IMR-90 (cell line): ENCODE data around the gene GARIN5A. TPM values are rescaled to one million over a fixed set of nuclear protein-coding genes. Genes with fewer than 3 reads are reported as not detected.

Source experiments
- ATAC-seq: fragments of 200-7000 bp; cut with Tn5 transposase; 2 replicates; pipeline ENCODE4 v1.9.1; 2020; ENCODE audit warnings: low read depth, mild to moderate bottlenecking, moderate library complexity
- BruUV-seq: library from RNA; stranded (reverse); fragments of 400-500 nt; replicated peaks from 2 replicates; lab custom pipeline; 2021; lab: Mats Ljungman, UMichigan
- CTCF ChIA-PET: fragments of 300-600 bp; formaldehyde crosslinking; extraction: SDS; loops from one replicate; lab custom pipeline; 2021; ENCODE audit warnings: antibody characterized with exemption; lab: Yijun Ruan, JAX
- POLR2A ChIA-PET: fragments of 300-600 bp; sonication (Branson Sonifier 250); formaldehyde crosslinking; loops from one replicate; lab custom pipeline; 2022; ENCODE audit warnings: antibody characterized with exemption; ENCODE audit not compliant: unreplicated experiment; lab: Charles Lee
- DNase-seq: peaks from one replicate; pipeline ENCODE4 v3.0.0; 2013
- H2AFZ ChIP-seq: replicated peaks from 2 replicates; pipeline ENCODE3; 2013; ENCODE audit warnings: low read length, mild to moderate bottlenecking; ENCODE audit not compliant: poor library complexity
- H2AK5ac ChIP-seq: 2 replicates; pipeline ENCODE4 v1.6.1; 2013; ENCODE audit warnings: low read depth, low read length, inconsistent platforms
- H2AK9ac ChIP-seq: replicated peaks from 2 replicates; pipeline ENCODE3; 2013; ENCODE audit warnings: mild to moderate bottlenecking, low read depth, low read length, moderate library complexity; ENCODE audit not compliant: poor library complexity
- H2BK120ac ChIP-seq: 2 replicates; pipeline ENCODE4 v1.6.1; 2013; ENCODE audit warnings: low read depth, low read length, inconsistent platforms
- H2BK15ac ChIP-seq: 3 replicates; pipeline ENCODE4 v1.6.1; 2013; ENCODE audit warnings: low read depth, low read length, inconsistent platforms
- H2BK20ac ChIP-seq: 2 replicates; pipeline ENCODE4 v1.6.1; 2013; ENCODE audit warnings: low read depth, mild to moderate bottlenecking, inconsistent platforms, low read length, moderate library complexity
- H2BK5ac ChIP-seq: 2 replicates; pipeline ENCODE4 v1.6.1; 2013; ENCODE audit warnings: mild to moderate bottlenecking, low read depth, low read length, inconsistent platforms; ENCODE audit not compliant: poor library complexity, severe bottlenecking
- H3K14ac ChIP-seq: replicated peaks from 2 replicates; pipeline ENCODE4 v1.6.1; 2013; ENCODE audit warnings: low read depth, low read length, inconsistent platforms
- H3K18ac ChIP-seq: 2 replicates; pipeline ENCODE4 v1.6.1; 2013; ENCODE audit warnings: low read depth, low read length, control low read depth
- H3K23ac ChIP-seq: 2 replicates; pipeline ENCODE4 v1.6.1; 2013; ENCODE audit warnings: low read depth, low read length, inconsistent platforms
- H3K27ac ChIP-seq: 2 replicates; pipeline ENCODE4 v1.5.1; 2013; ENCODE audit warnings: mild to moderate bottlenecking, control low read depth, low read length; ENCODE audit not compliant: insufficient read depth
- H3K27me3 ChIP-seq: 2 replicates; pipeline ENCODE4 v1.6.1; 2013; ENCODE audit warnings: low read length; ENCODE audit not compliant: control insufficient read depth, insufficient read depth
- H3K36me3 ChIP-seq: 2 replicates; pipeline ENCODE4 v1.6.1; 2013; ENCODE audit warnings: low read length, mixed read lengths; ENCODE audit not compliant: control insufficient read depth, insufficient read depth
- H3K4ac ChIP-seq: 2 replicates; pipeline ENCODE4 v1.6.1; 2013; ENCODE audit warnings: low read depth, low read length, inconsistent platforms
- H3K4me1 ChIP-seq: 2 replicates; pipeline ENCODE4 v1.6.1; 2013; ENCODE audit warnings: low read length, mixed read lengths; ENCODE audit not compliant: control insufficient read depth, insufficient read depth
- H3K4me2 ChIP-seq: 2 replicates; pipeline ENCODE4 v1.6.1; 2013; ENCODE audit warnings: low read depth, mild to moderate bottlenecking, control low read depth, low read length, moderate library complexity
- H3K4me3 ChIP-seq: 2 replicates; pipeline ENCODE4 v1.5.1; 2013; ENCODE audit warnings: low read depth, mild to moderate bottlenecking, control low read depth, low read length, moderate library complexity; ENCODE audit not compliant: insufficient read depth
- H3K56ac ChIP-seq: 2 replicates; pipeline ENCODE4 v1.6.1; 2013; ENCODE audit warnings: low read length, inconsistent platforms; ENCODE audit not compliant: insufficient read depth; ENCODE audit errors: extremely low read depth
- H3K79me1 ChIP-seq, 2 experiments: 2 replicates each; pipeline ENCODE4 v1.6.1; 2013; ENCODE audit warnings: low read length in 2 of 2, inconsistent platforms in 1 of 2, low read depth in 1 of 2
- H3K9ac ChIP-seq: 2 replicates; pipeline ENCODE4 v1.6.1; 2013; ENCODE audit warnings: low read depth, low read length, control low read depth
- H3K9me1 ChIP-seq: 2 replicates; pipeline ENCODE4 v1.6.1; 2013; ENCODE audit warnings: low read length, inconsistent platforms; ENCODE audit not compliant: insufficient read depth
- H3K9me3 ChIP-seq: 2 replicates; pipeline ENCODE4 v1.6.1; 2013; ENCODE audit warnings: low read length; ENCODE audit not compliant: control insufficient read depth, insufficient read depth
- H4K20me1 ChIP-seq: 2 replicates; pipeline ENCODE4 v1.6.1; 2013; ENCODE audit warnings: low read length, inconsistent platforms; ENCODE audit not compliant: insufficient read depth
- H4K5ac ChIP-seq: 2 replicates; pipeline ENCODE4 v1.6.1; 2013; ENCODE audit warnings: mild to moderate bottlenecking, low read depth, low read length, control low read depth
- H4K8ac ChIP-seq, 2 experiments: 2 replicates each; pipeline ENCODE4 v1.6.1; 2013; ENCODE audit warnings: low read depth in 2 of 2, low read length in 2 of 2, control low read depth in 1 of 2, inconsistent platforms in 1 of 2
- H4K91ac ChIP-seq: 2 replicates; pipeline ENCODE4 v1.6.1; 2013; ENCODE audit warnings: low read depth, low read length, inconsistent platforms; ENCODE audit not compliant: insufficient read depth
- BHLHE40 ChIP-seq: fragments of 150-350 bp; IDR thresholded peaks from 2 replicates; pipeline ENCODE4 v1.6.1; 2016; ENCODE audit warnings: mild to moderate bottlenecking, low read depth, low read length
- CHD1 ChIP-seq: IDR thresholded peaks from 2 replicates; pipeline ENCODE4 v1.6.1; 2012; ENCODE audit warnings: low read depth, low read length, improper control_type of control experiment
- ELK1 ChIP-seq: fragments of 150-350 bp; IDR thresholded peaks from 2 replicates; pipeline ENCODE4 v1.6.1; 2016; ENCODE audit warnings: low read depth, mild to moderate bottlenecking, low read length, moderate library complexity, borderline replicate concordance
- FOS ChIP-seq: fragments of 150-350 bp; IDR thresholded peaks from 2 replicates; pipeline ENCODE4 v1.6.1; 2016; ENCODE audit warnings: low read depth, low read length
- MAFK ChIP-seq: IDR thresholded peaks from 2 replicates; pipeline ENCODE4 v1.6.1; 2012; ENCODE audit warnings: low read depth, low read length, improper control_type of control experiment
- MAZ ChIP-seq: IDR thresholded peaks from 2 replicates; pipeline ENCODE4 v1.6.1; 2012; ENCODE audit warnings: low read depth, mild to moderate bottlenecking, low read length, improper control_type of control experiment, moderate library complexity, borderline replicate concordance
- MXI1 ChIP-seq: IDR thresholded peaks from 2 replicates; pipeline ENCODE4 v1.6.1; 2012; ENCODE audit warnings: low read depth, mild to moderate bottlenecking, low read length, moderate library complexity, borderline replicate concordance
- NFE2L2 ChIP-seq: fragments of 150-350 bp; IDR thresholded peaks from 2 replicates; pipeline ENCODE4 v1.6.1; 2016; ENCODE audit warnings: low read depth, mild to moderate bottlenecking, low read length
- POLR2A ChIP-seq: IDR thresholded peaks from 2 replicates; pipeline ENCODE4 v1.6.1; 2012; ENCODE audit warnings: mild to moderate bottlenecking, low read depth, low read length
- RAD21 ChIP-seq: IDR thresholded peaks from 2 replicates; pipeline ENCODE4 v1.6.1; 2012; ENCODE audit warnings: low read length, improper control_type of control experiment
- RCOR1 ChIP-seq: IDR thresholded peaks from 2 replicates; pipeline ENCODE4 v1.6.1; 2012; ENCODE audit warnings: mild to moderate bottlenecking, low read length, improper control_type of control experiment; ENCODE audit not compliant: insufficient replicate concordance
- RFX5 ChIP-seq: IDR thresholded peaks from 2 replicates; pipeline ENCODE4 v1.8.0; 2012; ENCODE audit warnings: low read depth, mild to moderate bottlenecking, low read length, moderate library complexity
- SMC3 ChIP-seq: fragments of 150-350 bp; IDR thresholded peaks from 2 replicates; pipeline ENCODE4 v1.6.1; 2016; ENCODE audit warnings: low read depth, mild to moderate bottlenecking, antibody characterized with exemption, low read length, moderate library complexity
- WGBS, 2 experiments: methylation state at CpG; one replicate each; pipeline versions ENCODE4 v1.1.5 to v1.1.7; 2013; ENCODE audit warnings: missing lambda C conversion rate in 2 of 2; ENCODE audit not compliant: insufficient read length in 1 of 2; ENCODE audit errors: extremely low coverage in 2 of 2; 5-methylcytosine and 5-hydroxymethylcytosine counted together
- dilution Hi-C: fragments of 300-500 bp; cut with HindIII; formaldehyde crosslinking; loops from one replicate; pipeline ENCODE4 v1.14.3; 2018; ENCODE audit warnings: low sequenced_read_pairs; ENCODE audit not compliant: unreplicated experiment
- in situ Hi-C: fragments of 300-500 bp; cut with MboI; formaldehyde crosslinking; loops from 3 replicates; pipeline ENCODE4 v1.14.3; 2019; ENCODE audit warnings: low sequenced_read_pairs, inconsistent platforms, mixed read lengths
- intact Hi-C: fragments of 100-400 bp; cut with micrococcal nuclease; formaldehyde crosslinking; loops from 2 replicates; pipeline ENCODE4 v1.10.0; 2022
- polyA plus RNA-seq, 3 experiments: library from polyadenylated mRNA; depleted of rRNA; stranded (reverse); fragments of >200 nt; gene quantifications; 2 replicates each; pipeline ENCODE4 v1.2.3, GENCODE V29; 2012; ENCODE audit warnings: low replicate concordance in 1 of 3
- total RNA-seq: library from RNA; depleted of rRNA; stranded (reverse); fragments of >200 nt; gene quantifications from 2 replicates; pipeline ENCODE4 v1.2.3, GENCODE V29; 2012
- TF ChIP-seq, protein P1 (sequence below): conservative IDR thresholded peaks from 2 replicates; pipeline ENCODE4 v1.5.1; 2012; ENCODE audit warnings: mild to moderate bottlenecking, low read depth, low read length, improper control_type of control experiment
- TF ChIP-seq, protein P2 (sequence below): fragments of 150-350 bp; IDR thresholded peaks from 2 replicates; pipeline ENCODE4 v1.6.1; 2017; ENCODE audit warnings: mild to moderate bottlenecking, antibody characterized with exemption, low read length, low read depth

GARIN5A gene
- total and polyA plus RNA-seq, 2 of the 4 experiments (the other 2 are of a cell fraction), result 0.53 TPM; not detected in 1

DNA sequence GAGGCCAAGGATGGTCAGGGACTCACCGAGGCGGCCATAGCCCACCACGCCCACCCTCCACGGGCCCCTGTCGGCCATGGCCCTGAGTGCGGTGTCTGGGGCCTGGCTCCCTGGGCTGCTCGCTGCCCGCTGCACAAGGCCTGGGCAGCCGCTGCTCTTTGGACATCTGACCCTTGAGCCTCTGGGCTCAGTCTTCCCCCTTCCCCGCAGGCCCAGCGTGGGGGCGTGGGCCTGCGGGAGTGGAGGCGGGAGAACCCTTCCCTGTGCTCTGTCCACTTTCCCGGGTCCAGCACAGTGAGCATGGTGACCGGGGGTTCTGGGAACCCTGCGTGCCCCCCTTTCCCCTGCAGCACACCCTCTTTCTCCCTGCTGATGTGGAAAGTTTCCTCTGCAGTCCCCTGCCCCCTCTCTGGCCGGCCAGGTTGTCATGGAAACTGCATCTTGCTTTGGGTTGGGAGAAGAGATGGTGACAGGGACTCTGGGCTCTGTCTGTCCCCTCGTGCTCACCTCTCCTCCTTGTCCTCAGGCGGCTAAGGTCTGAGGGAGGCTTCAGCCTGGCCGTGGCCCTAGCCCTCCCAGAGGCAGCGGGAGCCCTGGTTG, 37.2 kb upstream of the GARIN5A start, which contains the start of gene ASPDH:
ASPDH (minus strand) TSS at position 168 of the 600 bp plus-strand sequence; CDS start at position 78, 90 bp downstream.
- dilution Hi-C loops, result no loop called here
- H3K4me2 ChIP-seq, result no peak within 1 kb of the TSS

More for the DNA sequence above, 37.2 kb upstream of the GARIN5A start, which contains the start of gene ASPDH:
- 45% methylated on average over 4 of the region's 22 CpGs; no CpG with 5 or more reads in 1 of the 2 experiments for WGBS, 2 experiments
- POLR2A ChIA-PET, result no interaction called here
- Histone ChIP-seq H4K20me1 (no peaks in the 10 kb centered on the region), H3K56ac (no peak within 1 kb of the TSS), H3K9me3 (no peaks in the 10 kb centered on the region), H2BK20ac (no peak within 1 kb of the TSS), H3K9ac (no peak within 1 kb of the TSS), H2BK120ac (no peak within 1 kb of the TSS), H3K9me1 (no peaks in the 10 kb centered on the region; the same call in 1 of the 2 replicates), H2AFZ (peak within 1 kb of the TSS; percentile 43), H2AK5ac (no peak within 1 kb of the TSS), H3K79me1 (peaks cover 5 to 10% of the 10 kb centered on the region in 2 experiments; a peak in 3 of 4 replicates), H3K4me1 (peaks cover 3% of the 10 kb centered on the region), H3K36me3 (no peaks in the 10 kb centered on the region), H2BK15ac (no peak within 1 kb of the TSS), H4K8ac (no peak within 1 kb of the TSS), H3K4me3 (no peak within 1 kb of the TSS), H3K14ac (no peak within 1 kb of the TSS), H3K27me3 (no peaks in the 10 kb centered on the region), H3K23ac (no peak within 1 kb of the TSS), H2AK9ac (no peak within 1 kb of the TSS), H4K91ac (no peak within 1 kb of the TSS), H3K18ac (no peak within 1 kb of the TSS), H2BK5ac (no peak within 1 kb of the TSS), H4K5ac (no peak within 1 kb of the TSS), H3K27ac (no peak within 1 kb of the TSS), H3K4ac (no peak within 1 kb of the TSS)
- in situ Hi-C loops, result no loop called here
- CTCF ChIA-PET, result no interaction called here
- no peak for DNase-seq
- no peak for TF ChIP-seq MXI1
- no peak for TF ChIP-seq NFE2L2
- TF ChIP-seq, protein P1, sequence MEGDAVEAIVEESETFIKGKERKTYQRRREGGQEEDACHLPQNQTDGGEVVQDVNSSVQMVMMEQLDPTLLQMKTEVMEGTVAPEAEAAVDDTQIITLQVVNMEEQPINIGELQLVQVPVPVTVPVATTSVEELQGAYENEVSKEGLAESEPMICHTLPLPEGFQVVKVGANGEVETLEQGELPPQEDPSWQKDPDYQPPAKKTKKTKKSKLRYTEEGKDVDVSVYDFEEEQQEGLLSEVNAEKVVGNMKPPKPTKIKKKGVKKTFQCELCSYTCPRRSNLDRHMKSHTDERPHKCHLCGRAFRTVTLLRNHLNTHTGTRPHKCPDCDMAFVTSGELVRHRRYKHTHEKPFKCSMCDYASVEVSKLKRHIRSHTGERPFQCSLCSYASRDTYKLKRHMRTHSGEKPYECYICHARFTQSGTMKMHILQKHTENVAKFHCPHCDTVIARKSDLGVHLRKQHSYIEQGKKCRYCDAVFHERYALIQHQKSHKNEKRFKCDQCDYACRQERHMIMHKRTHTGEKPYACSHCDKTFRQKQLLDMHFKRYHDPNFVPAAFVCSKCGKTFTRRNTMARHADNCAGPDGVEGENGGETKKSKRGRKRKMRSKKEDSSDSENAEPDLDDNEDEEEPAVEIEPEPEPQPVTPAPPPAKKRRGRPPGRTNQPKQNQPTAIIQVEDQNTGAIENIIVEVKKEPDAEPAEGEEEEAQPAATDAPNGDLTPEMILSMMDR, result no peak
- no peak for TF ChIP-seq RCOR1
- TF ChIP-seq POLR2A, result no peak
- no peak for TF ChIP-seq MAZ
- no peak for TF ChIP-seq SMC3
- TF ChIP-seq FOS, result no peak
- no peak for TF ChIP-seq BHLHE40
- TF ChIP-seq, protein P2, sequence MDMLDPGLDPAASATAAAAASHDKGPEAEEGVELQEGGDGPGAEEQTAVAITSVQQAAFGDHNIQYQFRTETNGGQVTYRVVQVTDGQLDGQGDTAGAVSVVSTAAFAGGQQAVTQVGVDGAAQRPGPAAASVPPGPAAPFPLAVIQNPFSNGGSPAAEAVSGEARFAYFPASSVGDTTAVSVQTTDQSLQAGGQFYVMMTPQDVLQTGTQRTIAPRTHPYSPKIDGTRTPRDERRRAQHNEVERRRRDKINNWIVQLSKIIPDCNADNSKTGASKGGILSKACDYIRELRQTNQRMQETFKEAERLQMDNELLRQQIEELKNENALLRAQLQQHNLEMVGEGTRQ, result no peak
- no peak for TF ChIP-seq RAD21
- no peak for TF ChIP-seq ELK1
- TF ChIP-seq MAFK, result no peak
- TF ChIP-seq CHD1, result no peak
- no peak for TF ChIP-seq RFX5
- ATAC-seq, result no peak
- intact Hi-C loops, result no loop called here
- BruUV-seq, result no TSS peak
